GM10266 (cell line): Measurements from ENCODE around the gene NXPE3.

Source experiments
- DNase-seq: peaks from one replicate; pipeline ENCODE4 v3.0.0; 2012; ENCODE audit errors: extremely low spot score
- CTCF ChIP-seq: IDR thresholded peaks from 2 replicates; pipeline ENCODE4 v1.5.1; 2012; ENCODE audit warnings: mild to moderate bottlenecking, low read depth; ENCODE audit not compliant: control insufficient read depth, insufficient read depth; ENCODE audit errors: missing control alignments

The NXPE3 gene

DNA sequence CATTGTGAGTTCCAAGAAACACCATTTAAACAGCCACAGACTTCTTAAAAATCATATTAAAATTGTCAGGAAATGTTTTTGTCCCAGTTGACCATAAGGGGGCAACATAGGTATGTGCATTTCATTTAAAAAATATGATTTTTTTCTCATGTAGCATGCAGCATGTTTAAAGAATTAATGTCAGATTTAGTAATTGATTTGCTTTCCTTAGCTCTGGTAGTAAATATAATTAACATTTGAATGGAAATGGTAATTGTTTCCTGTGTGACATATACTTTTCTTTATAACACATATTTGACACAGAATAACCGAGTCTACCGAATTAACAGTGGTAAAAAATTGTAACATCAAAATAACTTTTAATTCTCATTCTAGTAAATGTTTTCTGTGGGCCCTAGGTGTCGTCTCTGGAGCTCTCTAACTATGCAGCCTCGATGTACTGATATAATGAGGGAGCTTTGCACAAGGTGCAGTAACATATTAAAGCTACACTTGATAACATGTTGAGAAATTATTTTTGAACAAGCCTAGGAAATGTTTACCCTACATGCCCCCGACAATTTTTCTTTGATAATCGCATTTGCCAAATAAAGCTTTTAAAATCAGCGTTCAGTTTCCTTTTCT, 34.9 kb downstream of the NXPE3 start:
- DNase-seq = no peak

GRCh38 chr3:101814835-101815234, 35.8 kb downstream of the NXPE3 start:
- no peak for DNase-seq
- TF ChIP-seq CTCF = no peak

More for the DNA sequence above, 34.9 kb downstream of the NXPE3 start:
- peak; percentile 54 for TF ChIP-seq CTCF

GRCh38 chr3:101816215-101817149, 37.5 kb downstream of the NXPE3 start:
- no peak for TF ChIP-seq CTCF
- no peak for DNase-seq

DNA sequence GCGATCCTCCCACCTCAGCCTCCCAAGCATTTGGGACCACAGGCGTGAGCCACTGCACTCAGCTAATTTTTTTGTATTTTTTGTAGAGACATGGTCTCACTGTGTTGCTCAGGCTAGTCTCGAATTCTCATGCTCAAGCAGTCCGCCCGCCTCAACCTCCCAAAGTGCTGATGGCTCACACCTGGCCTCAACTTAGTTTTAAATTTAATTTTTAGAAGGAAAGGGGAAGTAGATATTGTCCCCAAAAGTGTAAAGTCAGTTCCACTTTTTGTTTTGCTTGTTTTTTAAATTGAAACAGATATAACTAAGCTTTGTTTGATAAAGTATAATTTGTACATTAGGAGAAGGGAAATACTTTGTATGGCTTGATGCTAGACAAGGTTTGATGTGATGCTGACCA, 39.0 kb downstream of the NXPE3 start:
- no peak for DNase-seq
- no peak for TF ChIP-seq CTCF

DNA sequence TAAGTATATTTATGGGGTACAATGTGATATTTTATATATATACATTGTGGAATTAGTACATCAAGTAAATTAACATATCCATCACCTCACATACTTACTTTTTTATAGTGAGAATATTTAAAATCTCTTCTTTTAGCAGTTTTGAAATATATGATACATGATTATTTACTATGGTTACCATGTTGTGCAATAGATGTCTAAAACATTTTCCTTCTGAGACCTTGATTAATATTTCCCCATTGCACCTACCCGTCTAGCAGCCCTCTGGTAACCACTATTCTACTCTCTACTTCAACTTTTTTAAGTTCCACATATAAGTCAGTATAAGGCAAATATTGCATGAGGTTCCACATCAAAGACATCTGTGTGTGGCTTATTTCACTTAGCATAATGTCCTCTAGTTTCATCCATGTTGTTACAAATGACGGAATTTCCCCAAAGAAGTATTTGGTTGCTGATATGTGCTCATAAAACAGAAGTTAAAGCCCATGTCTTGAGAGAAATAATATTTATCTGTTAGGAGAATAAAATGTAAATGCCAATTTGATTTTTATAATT, 40.7 kb downstream of the NXPE3 start:
- DNase-seq = no peak
- TF ChIP-seq CTCF = no peak

GRCh38 chr3:101821503-101821902, 42.5 kb downstream of the NXPE3 start:
- DNase-seq = no peak

More at GRCh38 chr3:101821503-101821902, 42.5 kb downstream of the NXPE3 start:
- TF ChIP-seq CTCF = no peak
